Smooth muscle cell (in vitro differentiated cells): ENCODE results near the gene METTL25. TPM values are rescaled to one million over a fixed set of nuclear protein-coding genes. Genes with fewer than 3 reads are reported as not detected.

Source experiments
- DNase-seq: peaks from one replicate; lab custom pipeline; 2025; ENCODE audit not compliant: unreplicated experiment; lab: John Stamatoyannopoulos, UW
- H2AFZ ChIP-seq: fragments of 200-600 bp; sonication (generic); 2 replicates; pipeline ENCODE4 v1.6.0; 2016; ENCODE audit warnings: antibody characterized with exemption, low read depth, mild to moderate bottlenecking
- H3F3A ChIP-seq: fragments of 200-600 bp; sonication (generic); 2 replicates; pipeline ENCODE4 v1.6.0; 2017; ENCODE audit warnings: antibody characterized with exemption, low read depth
- H3K27ac ChIP-seq: fragments of 200-600 bp; sonication (generic); 2 replicates; pipeline ENCODE4 v1.5.1; 2016; ENCODE audit warnings: low read depth, mild to moderate bottlenecking
- H3K27me3 ChIP-seq: fragments of 200-600 bp; sonication (generic); 2 replicates; pipeline ENCODE4 v1.6.1; 2016; ENCODE audit warnings: low read depth, mild to moderate bottlenecking
- H3K36me3 ChIP-seq: fragments of 200-600 bp; sonication (generic); 2 replicates; pipeline ENCODE4 v1.5.1; 2016; ENCODE audit warnings: low read depth
- H3K4me1 ChIP-seq: fragments of 200-600 bp; sonication (generic); 2 replicates; pipeline ENCODE4 v1.5.1; 2016; ENCODE audit warnings: low read depth
- H3K4me2 ChIP-seq: fragments of 200-600 bp; sonication (generic); 2 replicates; pipeline ENCODE4 v1.6.0; 2016; ENCODE audit warnings: mild to moderate bottlenecking
- H3K4me3 ChIP-seq: fragments of 200-600 bp; sonication (generic); 2 replicates; pipeline ENCODE4 v1.5.1; 2016; ENCODE audit warnings: mild to moderate bottlenecking
- H3K79me2 ChIP-seq: fragments of 200-600 bp; sonication (generic); 2 replicates; pipeline ENCODE4 v1.6.0; 2016; ENCODE audit warnings: low read depth, mild to moderate bottlenecking
- H3K9ac ChIP-seq: fragments of 200-600 bp; sonication (generic); 2 replicates; pipeline ENCODE4 v1.6.0; 2016; ENCODE audit warnings: low read depth
- H3K9me3 ChIP-seq: fragments of 200-600 bp; sonication (generic); replicated peaks from 2 replicates; pipeline ENCODE4 v1.5.1; 2016; ENCODE audit warnings: low read depth
- H4K20me1 ChIP-seq: fragments of 200-600 bp; sonication (generic); 2 replicates; pipeline ENCODE4 v1.6.0; 2016; ENCODE audit warnings: low read depth
- WGBS: methylation state at CpG from one replicate; pipeline ENCODE4 v1.1.7; 2016; ENCODE audit warnings: low lambda C conversion rate; 5-methylcytosine and 5-hydroxymethylcytosine counted together
- polyA plus RNA-seq: library from polyadenylated mRNA; unstranded; fragments of >200 nt; fragmentation: Nextera tagmentation; extraction: Ambion mirVana; gene quantifications from 2 replicates; pipeline ENCODE4 v1.2.1, GENCODE V29; 2016
- total RNA-seq: library from RNA; depleted of rRNA; stranded (reverse); fragments of >200 nt; gene quantifications from 2 replicates; pipeline ENCODE4 v1.2.3, GENCODE V29; 2014
- TF ChIP-seq, protein P1 (sequence below): fragments of 200-600 bp; sonication (generic); IDR thresholded peaks from 2 replicates; pipeline ENCODE4 v1.5.1; 2017; ENCODE audit warnings: borderline replicate concordance, mild to moderate bottlenecking, antibody characterized with exemption; ENCODE audit not compliant: insufficient read depth, poor library complexity, severe bottlenecking

Gene METTL25
- total and polyA plus RNA-seq, 2 experiments from 2014 or later: 6.2 to 14.7 TPM

DNA sequence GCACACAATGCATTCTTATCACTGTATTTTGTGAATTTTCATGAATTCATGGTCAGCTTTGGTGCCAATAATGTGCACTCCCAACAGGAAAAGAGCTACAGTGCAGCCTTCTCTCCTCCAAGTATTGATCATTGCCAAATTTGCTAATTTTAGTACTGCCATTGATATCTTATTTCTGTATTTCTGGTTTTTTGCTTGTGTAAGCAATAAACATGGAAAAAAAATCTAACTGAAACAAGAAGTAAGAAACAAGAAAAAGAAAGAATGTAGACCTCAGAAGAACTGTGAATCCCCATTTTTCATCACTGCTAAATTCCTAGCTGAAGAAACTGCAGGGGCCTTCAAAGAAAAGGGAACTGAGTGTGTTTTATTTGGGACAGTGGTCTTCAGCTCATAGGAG, 161.2 kb downstream of the METTL25 start:
- no peaks in the 10 kb centered on the region for H3K36me3 ChIP-seq
- H3K27ac ChIP-seq: no peak overlapping the region
- no peaks in the 10 kb centered on the region for H4K20me1 ChIP-seq
- no peaks in the 10 kb centered on the region for H3K79me2 ChIP-seq
- no peaks in the 10 kb centered on the region for H3K9me3 ChIP-seq
- H3K4me1 ChIP-seq: no peaks in the 10 kb centered on the region
- H3K4me3 ChIP-seq: no peak overlapping the region
- DNase-seq: no peak
- no peak overlapping the region for H3K4me2 ChIP-seq
- H3K27me3 ChIP-seq: no peaks in the 10 kb centered on the region
- TF ChIP-seq, protein P1, sequence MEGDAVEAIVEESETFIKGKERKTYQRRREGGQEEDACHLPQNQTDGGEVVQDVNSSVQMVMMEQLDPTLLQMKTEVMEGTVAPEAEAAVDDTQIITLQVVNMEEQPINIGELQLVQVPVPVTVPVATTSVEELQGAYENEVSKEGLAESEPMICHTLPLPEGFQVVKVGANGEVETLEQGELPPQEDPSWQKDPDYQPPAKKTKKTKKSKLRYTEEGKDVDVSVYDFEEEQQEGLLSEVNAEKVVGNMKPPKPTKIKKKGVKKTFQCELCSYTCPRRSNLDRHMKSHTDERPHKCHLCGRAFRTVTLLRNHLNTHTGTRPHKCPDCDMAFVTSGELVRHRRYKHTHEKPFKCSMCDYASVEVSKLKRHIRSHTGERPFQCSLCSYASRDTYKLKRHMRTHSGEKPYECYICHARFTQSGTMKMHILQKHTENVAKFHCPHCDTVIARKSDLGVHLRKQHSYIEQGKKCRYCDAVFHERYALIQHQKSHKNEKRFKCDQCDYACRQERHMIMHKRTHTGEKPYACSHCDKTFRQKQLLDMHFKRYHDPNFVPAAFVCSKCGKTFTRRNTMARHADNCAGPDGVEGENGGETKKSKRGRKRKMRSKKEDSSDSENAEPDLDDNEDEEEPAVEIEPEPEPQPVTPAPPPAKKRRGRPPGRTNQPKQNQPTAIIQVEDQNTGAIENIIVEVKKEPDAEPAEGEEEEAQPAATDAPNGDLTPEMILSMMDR: no peak
- no peaks in the 10 kb centered on the region for H3F3A ChIP-seq
- H3K9ac ChIP-seq: no peak overlapping the region
- no peak overlapping the region for H2AFZ ChIP-seq

DNA sequence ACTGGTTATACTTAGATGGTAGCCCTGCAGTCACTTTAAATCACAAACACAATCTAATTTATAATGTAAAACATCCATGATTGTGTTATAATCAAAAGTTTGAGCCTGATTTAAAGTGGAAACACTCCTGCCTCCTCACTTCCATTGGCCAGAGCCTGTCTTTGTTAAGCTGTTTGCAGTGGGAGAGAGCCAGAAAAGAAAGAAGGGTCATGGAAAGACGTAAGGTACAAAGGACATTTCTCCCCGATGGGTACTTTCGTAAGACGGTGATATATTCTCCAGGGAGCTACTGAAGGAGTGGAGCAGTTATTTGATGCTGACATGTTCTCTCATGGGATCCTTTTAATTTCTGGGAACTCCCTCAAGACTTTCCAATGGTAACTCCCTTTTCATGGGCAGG, 164.0 kb downstream of the METTL25 start:
- H2AFZ ChIP-seq: no peak overlapping the region
- no peak overlapping the region for H3K4me3 ChIP-seq
- no peaks in the 10 kb centered on the region for H3K4me1 ChIP-seq
- H3K79me2 ChIP-seq: no peaks in the 10 kb centered on the region
- TF ChIP-seq, protein P1: no peak
- no peaks in the 10 kb centered on the region for H4K20me1 ChIP-seq
- DNase-seq: no peak
- 99% methylated on average over 4 of the region's 4 CpGs for WGBS
- H3K36me3 ChIP-seq: no peaks in the 10 kb centered on the region
- H3K9me3 ChIP-seq: no peaks in the 10 kb centered on the region
- H3K27ac ChIP-seq: no peak overlapping the region
- H3K4me2 ChIP-seq: no peak overlapping the region
- no peaks in the 10 kb centered on the region for H3F3A ChIP-seq
- no peak overlapping the region for H3K9ac ChIP-seq
- H3K27me3 ChIP-seq: peaks cover 6% of the 10 kb centered on the region

DNA sequence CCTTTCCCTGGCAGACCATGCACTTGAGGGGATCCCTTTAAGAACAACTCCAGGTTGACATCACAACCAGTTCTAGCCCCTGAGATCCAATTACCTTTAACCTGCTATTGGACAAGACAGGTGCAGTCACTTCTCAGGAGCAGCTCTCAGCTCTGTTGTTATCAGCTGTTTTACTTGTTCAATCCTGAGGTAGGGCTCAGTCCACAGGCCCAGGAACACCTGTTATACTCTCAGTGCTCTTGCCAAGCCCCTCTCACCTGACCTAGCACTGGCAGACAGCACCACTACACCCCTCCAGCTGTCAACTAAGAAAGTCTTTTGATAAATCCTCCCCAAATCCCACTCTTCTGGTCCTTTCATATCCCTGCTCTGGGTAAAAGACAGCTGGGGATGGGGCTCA, 164.4 kb downstream of the METTL25 start:
- Histone ChIP-seq H3K9ac (no peak overlapping the region), H3K36me3 (no peaks in the 10 kb centered on the region), H2AFZ (no peak overlapping the region), H3K4me1 (no peaks in the 10 kb centered on the region), H3K27me3 (peaks cover 6% of the 10 kb centered on the region), H3K27ac (no peak overlapping the region), H3K9me3 (no peaks in the 10 kb centered on the region), H3K79me2 (no peaks in the 10 kb centered on the region), H3F3A (no peaks in the 10 kb centered on the region), H3K4me3 (no peak overlapping the region), H4K20me1 (no peaks in the 10 kb centered on the region), H3K4me2 (no peak overlapping the region)
- DNase-seq: no peak
- TF ChIP-seq, protein P1: no peak

DNA sequence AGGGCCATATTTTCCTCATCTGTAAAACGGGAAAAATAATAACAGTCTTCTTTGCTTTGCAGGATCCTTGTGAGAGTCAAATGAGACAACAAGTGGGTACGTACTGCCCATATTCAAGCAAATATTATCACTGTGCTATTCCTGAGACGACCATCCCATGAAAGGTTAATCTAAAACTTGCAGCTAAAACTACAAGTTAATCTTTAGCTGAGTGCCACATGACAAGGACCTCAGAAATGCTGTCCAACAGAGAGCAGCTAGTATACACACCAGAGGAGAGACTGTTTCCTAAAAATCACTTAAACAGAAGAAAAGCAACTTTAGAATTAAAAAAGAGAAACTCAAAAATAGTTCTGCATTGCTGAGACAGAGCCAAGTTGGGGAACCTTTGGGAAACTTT, 165.7 kb downstream of the METTL25 start:
- TF ChIP-seq, protein P1: no peak
- no peak for DNase-seq
- no peaks in the 10 kb centered on the region for H4K20me1 ChIP-seq
- no peak overlapping the region for H3K4me2 ChIP-seq
- no peaks in the 10 kb centered on the region for H3K79me2 ChIP-seq
- H3K4me3 ChIP-seq: no peak overlapping the region
- no peaks in the 10 kb centered on the region for H3K9me3 ChIP-seq
- H2AFZ ChIP-seq: no peak overlapping the region
- WGBS: 63% methylated on average over 3 of the region's 3 CpGs
- no peaks in the 10 kb centered on the region for H3F3A ChIP-seq
- no peak overlapping the region for H3K27ac ChIP-seq
- H3K4me1 ChIP-seq: no peaks in the 10 kb centered on the region
- no peak overlapping the region for H3K9ac ChIP-seq
- H3K36me3 ChIP-seq: no peaks in the 10 kb centered on the region
- H3K27me3 ChIP-seq: peaks cover 6% of the 10 kb centered on the region
